GM12865 (cell line): ENCODE measurements around the gene STRN4.
A peak's percentile ranks its signal among the peaks of the same experiment; 100 is the strongest.

Experiments
- DNase-seq: peaks from one replicate; pipeline ENCODE4 v3.0.0; 2010; ENCODE audit warnings: low read depth
- H3K4me3 ChIP-seq: 2 replicates; pipeline ENCODE4 v1.5.1; 2011; ENCODE audit warnings: mild to moderate bottlenecking, low read depth, low read length, control low read depth
- CTCF ChIP-seq: IDR thresholded peaks from 2 replicates; pipeline ENCODE4 v1.5.1; 2011; ENCODE audit warnings: low read length, control low read depth, low read depth, inconsistent platforms; ENCODE audit not compliant: insufficient read depth; ENCODE audit errors: missing control alignments

The STRN4 gene

GRCh38 chr19:46732966-46733689, 13.1 kb downstream of the STRN4 start:
- DNase-seq = no peak
- H3K4me3 ChIP-seq = no peak overlapping the region
- no peak for TF ChIP-seq CTCF

GRCh38 chr19:46732172-46732938, 13.9 kb downstream of the STRN4 start:
- no peak for TF ChIP-seq CTCF
- H3K4me3 ChIP-seq = no peak overlapping the region
- no peak for DNase-seq

- no peak for DNase-seq
- no peak overlapping the region for H3K4me3 ChIP-seq
- TF ChIP-seq CTCF = no peak
Observed at GRCh38 chr19:46731584-46731983, 14.7 kb downstream of the STRN4 start.

GRCh38 chr19:46731007-46731501, 15.2 kb downstream of the STRN4 start:
- no peak for TF ChIP-seq CTCF
- DNase-seq = peak; percentile 47
- no peak overlapping the region for H3K4me3 ChIP-seq

- DNase-seq = no peak
- TF ChIP-seq CTCF = no peak
- H3K4me3 ChIP-seq = no peak overlapping the region
Observed at GRCh38 chr19:46730595-46730994, 15.7 kb downstream of the STRN4 start.

GRCh38 chr19:46730187-46730586, 16.1 kb downstream of the STRN4 start:
- TF ChIP-seq CTCF = no peak
- H3K4me3 ChIP-seq = no peak overlapping the region
- no peak for DNase-seq

GRCh38 chr19:46729696-46730095, 16.6 kb downstream of the STRN4 start:
- no peak for DNase-seq
- no peak for TF ChIP-seq CTCF
- no peak overlapping the region for H3K4me3 ChIP-seq
